Bronchial epithelial cell (primary cell): Measurements from ENCODE around the gene SORCS2. TPM values are rescaled to one million over a fixed set of nuclear protein-coding genes. Genes with fewer than 3 reads are reported as not detected.
A peak's percentile ranks its signal among the peaks of the same experiment; 100 is the strongest.

Experiments
- DNase-seq: peaks from one replicate; pipeline ENCODE4 v3.0.0-alpha.2; 2010; ENCODE audit warnings: low read depth
- FAIRE-seq: peaks from 2 replicates; lab custom pipeline; 2011; peaks lifted over from hg19 to GRCh38; lab: Jason Lieb, UNC
- H3K27me3 ChIP-seq: 2 replicates; pipeline ENCODE4 v1.5.1; 2011; ENCODE audit warnings: low read length; ENCODE audit not compliant: control insufficient read depth, insufficient read depth
- H3K36me3 ChIP-seq: 2 replicates; pipeline ENCODE4 v1.5.1; 2011; ENCODE audit warnings: low read length; ENCODE audit not compliant: control insufficient read depth, insufficient read depth
- H3K4me3 ChIP-seq: 2 replicates; pipeline ENCODE4 v1.5.1; 2011; ENCODE audit warnings: mild to moderate bottlenecking, low read depth, low read length, control low read depth
- CTCF ChIP-seq: IDR thresholded peaks from 2 replicates; pipeline ENCODE4 v1.5.1; 2011; ENCODE audit warnings: mild to moderate bottlenecking, moderate library complexity, low read length, control low read depth, inconsistent platforms; ENCODE audit not compliant: insufficient read depth, severe bottlenecking
- total RNA-seq: library from RNA; depleted of rRNA; stranded (reverse); fragments of >200 nt; gene quantifications from 2 replicates; pipeline ENCODE4 v1.2.1, GENCODE V29; 2014

Gene SORCS2
- under 0.01 and 1.0 TPM in 2 replicates for total RNA-seq

- DNase-seq (no peak), FAIRE-seq (no peak)
- H3K27me3 ChIP-seq, result peaks cover 31% of the 10 kb centered on the region
- TF ChIP-seq CTCF, result peak; percentile 55
- no peaks in the 10 kb centered on the region for H3K36me3 ChIP-seq
- peak within 1 kb of the TSS; percentile 7 for H3K4me3 ChIP-seq
These were observed at the start of gene SORCS2 for GRCh38 chr4:7192252-7193029. Gene SORCS2 (plus strand): TSS chr4:7192538.

GRCh38 chr4:7144374-7145290 lies 47.7 kb upstream of the SORCS2 start:
- DNase-seq, result no peak
- no peaks in the 10 kb centered on the region for H3K27me3 ChIP-seq
- no peaks in the 10 kb centered on the region for H3K36me3 ChIP-seq
- no peak overlapping the region for H3K4me3 ChIP-seq
- TF ChIP-seq CTCF, result no peak
- no peak for FAIRE-seq

GRCh38 chr4:7145291-7145934 lies 46.9 kb upstream of the SORCS2 start:
- Histone ChIP-seq H3K36me3 (no peaks in the 10 kb centered on the region), H3K27me3 (no peaks in the 10 kb centered on the region), H3K4me3 (no peak overlapping the region)
- FAIRE-seq (no peak), DNase-seq (no peak)
- no peak for TF ChIP-seq CTCF

- Histone ChIP-seq H3K4me3 (no peak overlapping the region), H3K27me3 (no peaks in the 10 kb centered on the region), H3K36me3 (no peaks in the 10 kb centered on the region)
- no peak for FAIRE-seq
- DNase-seq, result no peak
- no peak for TF ChIP-seq CTCF
These were observed 46.1 kb upstream of the SORCS2 start for GRCh38 chr4:7146059-7146785.

GRCh38 chr4:7146786-7147115 lies 45.6 kb upstream of the SORCS2 start:
- H3K36me3 ChIP-seq, result no peaks in the 10 kb centered on the region
- FAIRE-seq, result no peak
- TF ChIP-seq CTCF, result no peak
- DNase-seq, result no peak
- no peaks in the 10 kb centered on the region for H3K27me3 ChIP-seq
- H3K4me3 ChIP-seq, result no peak overlapping the region
